ENCODE data around the gene ERBB4.

DNA sequence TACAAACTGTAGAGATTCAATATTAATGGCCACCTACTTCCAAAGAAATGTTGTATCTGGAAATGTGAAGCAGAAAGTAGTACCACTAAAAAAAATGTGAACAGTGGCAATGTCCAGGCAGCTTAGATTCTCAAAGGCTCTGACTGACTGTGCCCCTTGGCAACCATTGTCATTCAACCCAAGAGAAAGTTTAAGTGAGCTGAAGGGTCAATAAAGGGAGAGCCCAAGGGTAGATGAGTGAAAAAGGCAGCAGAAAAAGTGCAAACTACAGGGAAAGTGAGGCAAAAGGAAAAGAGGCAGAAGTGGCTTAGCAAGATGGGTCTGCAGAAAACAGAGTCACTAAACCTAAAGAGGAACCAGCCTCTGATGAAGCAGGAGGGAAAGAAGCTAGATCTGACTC, 1179.3 kb downstream of the ERBB4 start:
- TF ChIP-seq POLR2AphosphoS5 (IDR thresholded peaks at IDR 0.05) (no peak), POLR2A (IDR thresholded peaks at IDR 0.05) (no peak), EP300 (IDR thresholded peaks at IDR 0.05) (no peak)
- TF ChIP-seq, protein P1, sequence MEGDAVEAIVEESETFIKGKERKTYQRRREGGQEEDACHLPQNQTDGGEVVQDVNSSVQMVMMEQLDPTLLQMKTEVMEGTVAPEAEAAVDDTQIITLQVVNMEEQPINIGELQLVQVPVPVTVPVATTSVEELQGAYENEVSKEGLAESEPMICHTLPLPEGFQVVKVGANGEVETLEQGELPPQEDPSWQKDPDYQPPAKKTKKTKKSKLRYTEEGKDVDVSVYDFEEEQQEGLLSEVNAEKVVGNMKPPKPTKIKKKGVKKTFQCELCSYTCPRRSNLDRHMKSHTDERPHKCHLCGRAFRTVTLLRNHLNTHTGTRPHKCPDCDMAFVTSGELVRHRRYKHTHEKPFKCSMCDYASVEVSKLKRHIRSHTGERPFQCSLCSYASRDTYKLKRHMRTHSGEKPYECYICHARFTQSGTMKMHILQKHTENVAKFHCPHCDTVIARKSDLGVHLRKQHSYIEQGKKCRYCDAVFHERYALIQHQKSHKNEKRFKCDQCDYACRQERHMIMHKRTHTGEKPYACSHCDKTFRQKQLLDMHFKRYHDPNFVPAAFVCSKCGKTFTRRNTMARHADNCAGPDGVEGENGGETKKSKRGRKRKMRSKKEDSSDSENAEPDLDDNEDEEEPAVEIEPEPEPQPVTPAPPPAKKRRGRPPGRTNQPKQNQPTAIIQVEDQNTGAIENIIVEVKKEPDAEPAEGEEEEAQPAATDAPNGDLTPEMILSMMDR (IDR thresholded peaks at IDR 0.05): no peak
